CD14-positive monocyte (primary cell): ENCODE data around the gene IL26. TPM values are rescaled to one million over a fixed set of nuclear protein-coding genes. Genes with fewer than 3 reads are reported as not detected.
"Not testable (repeated sequence)": the region's sequence is repeated elsewhere in the genome, so short reads cannot be mapped to it uniquely, and the experiment has no call there.

Experiments
- DNase-seq, 3 donors: peaks; one replicate each; pipeline ENCODE4 v3.0.0-alpha.2; 2011 to 2022
- H2AFZ ChIP-seq: 2 replicates; pipeline ENCODE4 v1.6.0; 2012; ENCODE audit warnings: mild to moderate bottlenecking, low read depth, low read length, inconsistent platforms; ENCODE audit not compliant: insufficient read depth, poor library complexity, severe bottlenecking
- H3K27ac ChIP-seq, 2 donors: 1 replicate in 1 of 2; 2 replicates in 1 of 2; pipeline ENCODE4 v1.5.1; 2012 to 2013; ENCODE audit warnings: low read length in 2 of 2, control low read depth in 1 of 2, inconsistent platforms in 1 of 2, low read depth in 1 of 2, mild to moderate bottlenecking in 1 of 2
- H3K27me3 ChIP-seq, 2 donors: one replicate each; pipeline versions ENCODE4 v1.6.0 to v1.6.1; 2011 to 2013; ENCODE audit warnings: low read length in 2 of 2; ENCODE audit not compliant: control insufficient read depth in 2 of 2, insufficient read depth in 2 of 2
- H3K36me3 ChIP-seq, 2 donors: replicated peaks in 1 of 2; 1 replicate in 1 of 2; 2 replicates in 1 of 2; pipeline versions ENCODE4 v1.5.1 to v1.6.1; 2012 to 2013; ENCODE audit warnings: low read length in 2 of 2, control low read depth in 1 of 2, inconsistent platforms in 1 of 2, mild to moderate bottlenecking in 1 of 2; ENCODE audit not compliant: insufficient read depth in 2 of 2, control insufficient read depth in 1 of 2
- H3K4me1 ChIP-seq, 2 donors: 1 replicate in 1 of 2; 2 replicates in 1 of 2; pipeline versions ENCODE4 v1.5.1 to v1.6.1; 2012 to 2013; ENCODE audit warnings: low read length in 2 of 2, control low read depth in 1 of 2, inconsistent platforms in 1 of 2, mild to moderate bottlenecking in 1 of 2, moderate library complexity in 1 of 2; ENCODE audit not compliant: insufficient read depth in 2 of 2, control insufficient read depth in 1 of 2
- H3K4me2 ChIP-seq: replicated peaks from 2 replicates; pipeline ENCODE3; 2012; ENCODE audit warnings: low read length, moderate library complexity, mild to moderate bottlenecking; ENCODE audit not compliant: poor library complexity, severe bottlenecking; ENCODE audit errors: extremely low read depth
- H3K4me3 ChIP-seq, 3 experiments: fragments of 200-600 bp in 1 of 3; sonication (generic) in 1 of 3; replicated peaks in 1 of 3; 1 replicate in 2 of 3; 2 replicates in 1 of 3; pipeline ENCODE4 v1.5.1; 2011 to 2013; ENCODE audit warnings: low read length in 3 of 3, mild to moderate bottlenecking in 3 of 3, control low read depth in 2 of 3, low read depth in 2 of 3, inconsistent platforms in 1 of 3, moderate library complexity in 1 of 3
- H3K79me2 ChIP-seq: 2 replicates; pipeline ENCODE4 v1.6.0; 2012; ENCODE audit warnings: mild to moderate bottlenecking, control low read depth, inconsistent platforms, low read length, moderate library complexity; ENCODE audit not compliant: insufficient read depth
- H3K9ac ChIP-seq: 2 replicates; pipeline ENCODE4 v1.6.0; 2017; ENCODE audit warnings: low read length, mild to moderate bottlenecking; ENCODE audit not compliant: insufficient read depth, poor library complexity, severe bottlenecking
- H3K9me3 ChIP-seq, 2 donors: replicated peaks in 1 of 2; 1 replicate in 1 of 2; 2 replicates in 1 of 2; pipeline versions ENCODE4 v1.5.1 to v1.6.1; 2012 to 2013; ENCODE audit warnings: low read length in 2 of 2, control low read depth in 1 of 2; ENCODE audit not compliant: control insufficient read depth in 1 of 2, insufficient read depth in 1 of 2
- H4K20me1 ChIP-seq: 2 replicates; pipeline ENCODE4 v1.6.0; 2012; ENCODE audit warnings: mild to moderate bottlenecking, low read length, control low read depth, moderate library complexity; ENCODE audit not compliant: insufficient read depth
- H3K27ac Mint-ChIP-seq, 7 donors: one replicate each; pipeline ENCODE4 v1.8.0; 2020; ENCODE audit warnings: mild to moderate bottlenecking in 7 of 7, mixed read lengths in 7 of 7, moderate library complexity in 6 of 7, inconsistent platforms in 2 of 7
- H3K27me3 Mint-ChIP-seq, 3 donors: one replicate each; pipeline ENCODE4 v1.8.0; 2021 to 2022; ENCODE audit warnings: low read depth in 3 of 3, mild to moderate bottlenecking in 3 of 3, mixed read lengths in 3 of 3, moderate library complexity in 3 of 3, inconsistent platforms in 1 of 3
- H3K36me3 Mint-ChIP-seq, 2 donors: one replicate each; pipeline ENCODE4 v1.8.0; 2020; ENCODE audit warnings: mixed read lengths in 2 of 2, inconsistent platforms in 1 of 2, mild to moderate bottlenecking in 1 of 2
- H3K4me1 Mint-ChIP-seq: one replicate; pipeline ENCODE4 v1.8.0; 2020; ENCODE audit warnings: mild to moderate bottlenecking, mixed read lengths
- H3K4me3 Mint-ChIP-seq, 2 donors: one replicate each; pipeline ENCODE4 v1.8.0; 2020; ENCODE audit warnings: mild to moderate bottlenecking in 2 of 2, mixed read lengths in 2 of 2, moderate library complexity in 1 of 2
- H3K9me3 Mint-ChIP-seq, 7 donors: one replicate each; pipeline ENCODE4 v1.8.0; 2020 to 2022; ENCODE audit warnings: mixed read lengths in 7 of 7, mild to moderate bottlenecking in 6 of 7, moderate library complexity in 6 of 7, inconsistent platforms in 2 of 7
- CTCF ChIP-seq: fragments of 200-600 bp; IDR thresholded peaks from one replicate; pipeline ENCODE4 v1.8.0; 2022; ENCODE audit warnings: antibody characterized with exemption, mild to moderate bottlenecking
- WGBS: methylation state at CpG from one replicate; pipeline ENCODE4 v1.1.5; 2013; ENCODE audit warnings: missing lambda C conversion rate; ENCODE audit not compliant: insufficient coverage; 5-methylcytosine and 5-hydroxymethylcytosine counted together
- intact Hi-C, 2 donors: fragments of 100-400 bp; cut with micrococcal nuclease; formaldehyde crosslinking; loops; one replicate each; pipeline versions ENCODE4 v1.15.0 to v1.15.1; 2023
- polyA plus RNA-seq, 3 donors: library from polyadenylated mRNA; depleted of rRNA in 1 of 3; unstranded in 2 of 3; stranded (reverse) in 1 of 3; fragments of 300-500 nt in 2 of 3; fragments of >200 nt in 1 of 3; fragmentation: Illumina TruSeq in 2 of 3; gene quantifications; 1 replicate in 2 of 3; 2 replicates in 1 of 3; pipeline ENCODE4 v1.2.3, GENCODE V29; 2012 to 2021

Gene IL26
- polyA plus RNA-seq, 3 donors, result not detected

GRCh38 chr12:68175557-68176061 is 50.0 kb downstream of the IL26 start:
- Histone ChIP-seq H3K4me3 (no peak overlapping the region), H4K20me1 (no peaks in the 10 kb centered on the region), H3K27me3 (no peaks in the 10 kb centered on the region), H3K9me3 (no peaks in the 10 kb centered on the region), H3K9ac (no peak overlapping the region), H3K4me2 (no peak overlapping the region), H3K27ac (no peak overlapping the region), H3K4me1 (no peaks in the 10 kb centered on the region), H2AFZ (no peak overlapping the region), H3K79me2 (no peaks in the 10 kb centered on the region), H3K36me3 (no peaks in the 10 kb centered on the region)
- DNase-seq, result no peak
- 61% methylated on average over 3 of the region's 4 CpGs for WGBS
- Mint-ChIP-seq H3K36me3 (no peaks in the 10 kb centered on the region), H3K27ac (no peak overlapping the region), H3K27me3 (peaks cover 2 to 5% (median 3%) of the 10 kb centered on the region in 3 donors), H3K9me3 (peaks cover 0 to 5% (median 2%) of the 10 kb centered on the region in 7 donors), H3K4me1 (no peaks in the 10 kb centered on the region), H3K4me3 (no peak overlapping the region)
- intact Hi-C loops, result no loop called here
- no peak for TF ChIP-seq CTCF

- H3K4me3 Mint-ChIP-seq, result not testable (repeated sequence)
Measured at GRCh38 chr12:68174761-68175160, 50.8 kb downstream of the IL26 start.

More at GRCh38 chr12:68174761-68175160, 50.8 kb downstream of the IL26 start:
- H3K27ac Mint-ChIP-seq, intact Hi-C loops, H3K79me2 ChIP-seq, DNase-seq, H3K4me3 ChIP-seq, H3K27me3 Mint-ChIP-seq, H4K20me1 ChIP-seq, H3K4me1 Mint-ChIP-seq, H3K9me3 ChIP-seq, H3K27ac ChIP-seq, H3K9me3 Mint-ChIP-seq, H3K27me3 ChIP-seq, H3K4me1 ChIP-seq, H3K4me2 ChIP-seq, H3K36me3 Mint-ChIP-seq, H2AFZ ChIP-seq, H3K9ac ChIP-seq, H3K36me3 ChIP-seq: not testable (repeated sequence)
- WGBS, result no CpG with 5 or more reads among the region's 3 CpGs
